ENCODE measurements around the gene RASIP1.
"Not testable (repeated sequence)": the region's sequence is repeated elsewhere in the genome, so short reads cannot be mapped to it uniquely, and the experiment has no call there.

RASIP1 gene

GRCh38 chr19:48731452-48731851 lies 9.0 kb downstream of the RASIP1 start:
- no peak for DNase-seq (ENCODE audit: low spot score)

- no peak for DNase-seq (ENCODE audit: low spot score)
Observed at GRCh38 chr19:48728911-48729664, 11.3 kb downstream of the RASIP1 start.

DNA sequence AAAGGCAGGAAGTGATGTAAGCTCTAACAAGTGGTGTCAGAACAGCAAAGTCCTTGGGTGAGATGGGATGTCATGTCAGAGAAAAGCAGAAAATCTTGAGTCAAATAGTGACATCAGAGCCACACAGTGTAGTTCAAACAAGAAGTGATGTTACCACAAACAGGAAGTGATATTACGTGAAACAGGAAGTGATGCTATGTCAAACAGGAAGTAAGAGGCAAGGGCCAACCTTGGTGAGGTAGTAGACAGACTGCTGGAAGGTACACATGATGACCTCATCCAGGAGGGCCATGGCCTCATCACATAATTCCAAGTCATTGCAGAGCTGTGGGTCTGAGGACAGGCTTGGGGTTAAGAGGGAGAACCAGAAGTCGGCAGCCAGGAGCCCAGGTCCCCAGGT lies 13.9 kb downstream of the RASIP1 start:
- DNase-seq (ENCODE audit: low spot score) = no peak

DNA sequence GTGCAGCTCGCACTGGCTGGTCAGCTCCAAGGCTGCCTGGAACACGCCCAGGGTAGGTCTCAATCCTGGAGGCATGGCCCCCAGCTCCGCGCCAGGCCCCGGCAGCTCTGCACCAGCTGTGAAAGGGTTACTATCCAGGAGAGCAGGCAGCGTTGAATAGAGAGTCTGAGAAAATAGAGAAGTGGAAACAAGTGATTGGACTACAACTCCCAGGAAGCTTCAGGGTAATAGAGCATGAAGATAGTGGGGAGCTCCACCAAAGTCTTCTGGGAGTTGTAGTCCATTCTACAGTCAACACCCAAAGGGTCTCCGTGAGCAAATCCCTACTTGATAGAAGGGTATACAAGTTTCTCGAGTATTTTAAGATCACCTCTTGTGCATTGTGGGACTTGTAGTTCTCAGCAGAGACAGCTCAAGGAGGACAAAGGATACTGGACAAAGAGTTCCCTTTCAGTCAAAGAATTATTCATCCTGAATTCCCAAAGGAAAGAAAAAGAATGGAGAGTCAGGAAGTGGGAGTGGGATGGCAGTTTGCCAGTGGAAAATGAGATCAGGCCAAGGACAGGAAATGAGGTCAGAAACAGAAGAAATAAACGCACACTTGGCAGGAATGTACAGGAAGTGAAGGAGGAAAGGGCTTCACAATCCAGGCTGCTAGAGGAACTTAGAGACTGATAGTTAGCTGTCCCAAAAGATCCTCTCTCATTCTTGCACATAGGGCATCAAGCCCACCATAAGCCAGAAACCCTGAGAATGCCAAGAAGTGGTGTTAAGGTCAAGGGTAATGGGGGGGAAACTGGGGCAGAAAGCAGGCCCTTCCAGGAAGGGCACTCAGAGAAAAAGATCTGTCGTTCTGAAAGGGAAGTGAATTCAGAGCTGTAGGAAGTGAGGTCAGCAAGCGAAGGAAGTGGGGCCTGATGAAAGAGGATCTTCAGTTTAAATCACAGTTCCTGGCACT lies 15.3 kb downstream of the RASIP1 start:
- peak; percentile 57 for DNase-seq (ENCODE audit: low spot score)

- no peak for DNase-seq (ENCODE audit: low spot score)
Observed at GRCh38 chr19:48722196-48722708, 18.2 kb downstream of the RASIP1 start.

GRCh38 chr19:48720613-48721296 lies 19.7 kb downstream of the RASIP1 start:
- peak; percentile 98 for DNase-seq (ENCODE audit: low spot score)

DNA sequence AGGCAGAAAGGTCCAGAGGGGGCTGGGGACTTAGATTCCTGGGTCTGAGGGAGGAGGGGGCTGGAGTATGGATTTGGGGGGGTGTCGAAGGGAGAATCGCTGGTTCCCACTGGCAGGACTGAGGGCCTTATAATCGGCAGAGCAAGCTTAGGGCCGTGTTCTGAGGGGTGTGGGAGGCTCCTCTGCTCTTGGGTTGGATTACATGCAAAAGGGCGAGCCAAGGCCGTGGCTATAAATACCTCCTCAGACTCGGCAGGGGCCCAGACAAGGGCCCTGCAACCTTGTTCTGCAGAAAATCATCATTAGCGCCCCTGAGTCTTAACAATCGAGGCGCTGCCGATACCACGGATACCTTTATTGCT lies 20.2 kb downstream of the RASIP1 start:
- no peak for DNase-seq (ENCODE audit: low spot score)

DNA sequence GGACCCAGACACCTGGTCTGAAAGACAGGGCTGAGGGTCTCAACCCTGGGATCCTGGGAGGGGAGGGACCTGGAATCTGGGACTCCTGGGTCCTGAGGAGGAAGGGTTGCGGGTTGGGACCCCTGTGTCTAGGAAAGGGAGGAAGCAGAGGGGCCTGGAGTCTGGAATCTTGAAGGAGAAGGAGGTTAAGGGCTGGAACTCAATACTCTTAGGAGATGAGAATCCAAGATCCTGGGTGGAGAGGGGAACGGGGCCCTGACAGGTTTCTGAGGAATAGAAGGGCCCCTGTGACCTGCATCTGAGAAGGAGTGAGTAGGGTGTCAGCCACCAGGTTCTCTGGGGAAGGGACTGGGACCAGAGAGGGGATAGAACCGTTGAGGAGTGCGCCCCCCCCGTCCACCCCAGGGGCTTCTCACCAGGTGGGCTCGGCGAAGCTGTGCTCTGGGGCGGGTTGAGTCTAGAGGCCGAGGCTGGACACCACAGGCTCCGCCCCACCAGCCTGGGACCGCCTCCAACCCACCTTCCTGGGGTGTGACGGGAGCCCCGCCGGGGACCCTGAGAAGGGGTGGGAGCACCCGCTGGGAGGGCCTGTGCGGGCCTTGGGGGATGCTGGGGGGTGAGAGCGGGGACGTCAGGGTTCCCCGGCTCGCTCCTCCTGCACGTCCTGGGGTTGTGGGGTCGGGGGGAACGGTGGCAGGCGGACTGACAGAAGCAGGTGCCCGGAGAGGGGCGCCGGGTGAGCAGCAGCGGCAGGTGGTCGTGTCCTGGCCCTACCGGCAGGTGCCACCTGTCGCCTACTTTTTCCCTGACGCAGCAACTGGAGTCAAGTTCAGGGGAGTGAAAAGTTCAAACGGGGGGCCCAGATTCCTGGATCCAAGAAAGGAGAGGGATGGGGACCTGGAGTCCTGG lies 20.9 kb downstream of the RASIP1 start, which contains the start of gene MAMSTR:
Gene MAMSTR, minus strand, starts transcription at position 463 of the 909 bp plus-strand sequence. CDS start 694 bp downstream, outside the sequence.
- DNase-seq (ENCODE audit: low spot score) = no peak

GRCh38 chr19:48718711-48719231 lies 21.6 kb downstream of the RASIP1 start:
- DNase-seq (ENCODE audit: low spot score) = no peak

GRCh38 chr19:48718106-48718505 lies 22.3 kb downstream of the RASIP1 start:
- not testable (repeated sequence) for DNase-seq (ENCODE audit: low spot score)

DNA sequence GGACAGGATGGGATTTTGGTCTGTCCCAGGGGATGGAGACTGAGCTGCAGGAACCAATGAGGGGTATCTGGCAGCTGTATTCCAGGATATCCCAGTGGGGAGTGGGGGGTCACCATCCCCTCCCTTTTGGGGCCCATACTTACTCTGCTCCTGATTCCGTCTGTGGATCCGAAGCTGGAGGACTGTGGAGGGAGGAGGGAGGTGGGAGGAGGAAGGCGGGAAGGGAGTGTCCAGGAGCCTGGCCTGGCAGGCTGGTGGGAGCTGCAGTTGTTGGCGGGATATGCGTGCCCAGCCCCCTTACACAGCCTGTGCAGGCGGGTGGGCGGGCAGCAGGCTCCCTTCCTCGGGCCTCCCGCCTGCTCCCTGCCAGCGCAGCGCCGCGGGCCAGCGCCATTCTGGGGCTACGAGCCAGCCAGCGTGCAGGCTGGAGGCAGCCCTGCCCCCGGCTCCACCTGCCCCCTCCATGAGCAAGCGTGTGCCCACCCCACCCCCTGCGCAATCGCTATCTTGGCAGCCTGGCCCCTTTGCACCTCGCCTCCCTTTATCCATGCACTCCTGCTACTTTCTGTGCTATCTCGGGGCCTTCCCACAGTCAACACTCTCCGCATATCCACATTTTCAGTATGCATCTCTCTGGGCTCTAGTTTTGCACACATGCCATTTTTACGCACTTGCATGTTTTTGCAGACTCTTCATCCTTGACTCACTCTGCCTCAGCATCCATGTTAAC lies 23.7 kb downstream of the RASIP1 start:
- DNase-seq (ENCODE audit: low spot score) = peak; percentile 61

GRCh38 chr19:48715681-48716171 lies 24.7 kb downstream of the RASIP1 start:
- peak; percentile 27 for DNase-seq (ENCODE audit: low spot score)

- DNase-seq (ENCODE audit: low spot score) = no peak
Observed at GRCh38 chr19:48714759-48715675, 25.4 kb downstream of the RASIP1 start.

DNA sequence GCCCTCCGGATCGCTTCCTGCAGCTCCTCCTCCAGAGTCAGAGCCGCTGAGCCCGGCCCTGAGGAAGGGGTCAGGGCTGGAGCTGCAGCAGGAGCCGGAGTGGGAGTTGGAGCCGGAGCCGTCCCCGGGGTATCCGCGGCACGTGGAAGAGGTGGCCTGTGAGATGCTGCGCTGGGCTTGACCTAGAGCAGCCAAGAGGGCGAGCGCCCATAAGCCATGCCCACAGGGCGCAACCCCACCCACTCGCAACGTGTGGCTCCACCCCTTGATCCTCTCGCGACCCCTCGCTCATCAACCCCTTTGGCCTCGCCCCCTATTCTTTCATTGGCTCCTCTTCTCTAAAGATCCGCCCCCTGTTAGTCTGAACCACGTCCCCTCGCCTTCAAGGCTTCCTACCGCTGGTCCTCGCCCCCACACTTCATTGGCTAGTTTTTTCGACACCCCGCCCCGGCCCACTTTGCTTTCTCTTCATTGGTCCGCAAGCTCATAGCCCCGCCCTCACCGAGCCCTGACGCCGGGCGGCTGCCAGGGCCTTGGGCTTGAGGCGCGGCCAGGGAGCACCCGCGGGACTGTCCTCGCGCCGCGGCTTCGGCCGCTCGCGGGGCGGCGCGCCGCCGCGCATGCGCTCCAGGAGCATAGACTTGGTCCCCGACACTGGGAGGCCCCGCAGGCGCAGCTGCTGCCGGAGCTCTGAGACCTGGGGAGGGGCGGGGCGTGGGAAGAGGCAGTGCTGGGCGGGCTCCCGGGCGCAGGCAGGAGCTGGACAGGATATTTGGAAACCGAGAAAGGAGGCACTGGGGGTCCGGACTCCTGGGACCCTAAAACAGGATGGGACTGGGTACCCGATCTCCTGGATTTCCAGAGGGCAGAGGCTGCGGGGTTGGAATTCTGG lies 26.3 kb downstream of the RASIP1 start:
- peak; percentile 100 for DNase-seq (ENCODE audit: low spot score)

DNA sequence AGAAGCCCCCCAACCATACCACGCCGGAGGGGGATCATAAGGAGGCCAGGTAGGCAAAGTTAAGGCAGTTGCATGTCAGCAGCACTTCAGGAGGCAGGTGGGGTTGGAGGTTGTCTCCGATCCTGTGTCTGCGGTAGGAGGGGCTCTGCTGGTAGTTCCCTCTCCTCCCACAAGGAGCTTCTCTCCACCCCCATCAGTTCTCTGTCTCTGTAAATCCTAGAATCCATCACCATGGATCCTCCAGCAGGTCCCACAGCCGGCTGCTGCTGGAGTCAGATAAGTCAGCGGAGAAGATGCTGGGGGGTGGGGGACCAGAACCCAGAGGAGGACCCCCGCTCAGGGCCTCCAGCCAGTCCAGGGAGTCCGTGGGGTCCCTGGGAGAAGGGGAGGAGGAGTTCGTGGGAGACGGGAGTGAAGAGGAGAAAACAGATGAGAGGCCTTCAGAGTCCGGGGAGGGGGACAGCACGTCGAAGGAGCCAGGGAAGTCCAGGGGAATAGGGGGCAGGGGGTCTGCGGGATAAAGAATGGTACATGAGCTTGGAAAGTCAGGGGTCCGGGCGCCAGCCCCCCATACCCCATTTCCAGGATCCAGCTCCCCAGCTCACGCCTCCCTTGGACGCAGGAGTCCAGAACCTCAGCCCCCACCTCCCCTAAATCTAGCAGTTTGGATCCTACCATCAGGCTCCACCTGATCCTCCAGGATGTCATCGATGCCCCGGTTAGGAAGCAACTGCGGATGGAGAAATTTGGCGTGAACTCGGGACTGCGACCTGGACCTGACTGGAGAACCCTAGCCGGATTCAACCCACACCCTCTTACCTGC lies 27.2 kb downstream of the RASIP1 start:
- no peak for DNase-seq (ENCODE audit: low spot score)

DNA sequence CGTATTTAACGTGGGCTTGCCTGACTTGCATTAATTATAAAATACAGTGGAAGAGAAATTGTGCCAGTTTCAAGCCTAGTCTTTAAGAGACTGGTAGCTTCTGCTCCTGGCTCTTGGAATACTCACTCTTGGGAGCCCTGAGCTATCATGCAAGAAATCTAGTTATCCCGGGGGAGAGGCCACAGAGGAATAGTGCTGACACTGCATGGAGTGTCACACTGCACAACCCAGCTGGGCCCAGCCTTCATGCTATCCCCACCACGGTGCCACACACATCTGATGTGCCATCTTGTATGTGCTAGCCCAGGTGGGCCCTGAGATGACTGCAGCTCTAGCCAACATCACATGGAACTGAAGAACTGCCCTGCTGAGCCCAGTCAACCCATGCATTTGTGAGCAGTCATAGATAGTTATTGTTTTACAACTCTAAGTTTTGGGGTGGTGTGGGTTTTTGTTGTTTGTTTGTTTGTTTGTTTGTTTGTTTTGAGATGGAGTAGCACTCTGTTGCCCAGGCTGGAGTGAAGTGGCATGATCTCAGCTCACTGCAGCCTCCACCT lies 29.2 kb downstream of the RASIP1 start:
- no peak for DNase-seq (ENCODE audit: low spot score)

GRCh38 chr19:48708471-48708870 lies 31.9 kb downstream of the RASIP1 start:
- DNase-seq (ENCODE audit: low spot score) = no peak

All from GM03348 (cell line).